Bronchial epithelial cell (primary cell): ENCODE data around the gene ANTXRL. TPM values are rescaled to one million over a fixed set of nuclear protein-coding genes. Genes with fewer than 3 reads are reported as not detected.
A peak's percentile ranks its signal among the peaks of the same experiment; 100 is the strongest.

ENCODE experiments used
- DNase-seq: peaks from one replicate; pipeline ENCODE4 v3.0.0-alpha.2; 2010; ENCODE audit warnings: low read depth
- FAIRE-seq: peaks from 2 replicates; lab custom pipeline; 2011; peaks lifted over from hg19 to GRCh38; lab: Jason Lieb, UNC
- H3K27me3 ChIP-seq: 2 replicates; pipeline ENCODE4 v1.5.1; 2011; ENCODE audit warnings: low read length; ENCODE audit not compliant: control insufficient read depth, insufficient read depth
- H3K36me3 ChIP-seq: 2 replicates; pipeline ENCODE4 v1.5.1; 2011; ENCODE audit warnings: low read length; ENCODE audit not compliant: control insufficient read depth, insufficient read depth
- H3K4me3 ChIP-seq: 2 replicates; pipeline ENCODE4 v1.5.1; 2011; ENCODE audit warnings: mild to moderate bottlenecking, low read depth, low read length, control low read depth
- CTCF ChIP-seq: IDR thresholded peaks from 2 replicates; pipeline ENCODE4 v1.5.1; 2011; ENCODE audit warnings: mild to moderate bottlenecking, moderate library complexity, low read length, control low read depth, inconsistent platforms; ENCODE audit not compliant: insufficient read depth, severe bottlenecking
- total RNA-seq: library from RNA; depleted of rRNA; stranded (reverse); fragments of >200 nt; gene quantifications from 2 replicates; pipeline ENCODE4 v1.2.1, GENCODE V29; 2014

ANTXRL gene
- total RNA-seq, 1 donor from 2014 or later = not detected

DNA sequence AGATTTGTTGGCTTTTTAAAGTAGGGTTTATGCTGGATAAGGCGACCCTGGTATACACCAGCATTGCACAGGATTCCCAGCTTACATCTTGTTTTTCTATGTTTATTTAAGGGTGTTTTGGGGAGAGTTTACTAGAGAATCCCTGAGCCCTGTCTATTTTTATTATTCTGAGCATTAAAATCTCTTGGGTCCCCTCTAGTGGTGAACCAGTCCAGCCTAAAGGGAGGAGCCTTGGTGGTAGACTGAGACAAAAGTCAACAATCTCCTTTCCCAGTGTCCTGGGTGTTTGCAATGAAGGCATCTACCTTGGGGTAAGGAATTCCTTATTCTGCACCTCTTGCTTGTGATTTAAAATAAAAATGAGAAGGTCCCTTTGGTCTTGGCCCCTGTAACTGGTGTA is 38.2 kb downstream of the ANTXRL start:
- peak; percentile 33 for TF ChIP-seq CTCF
- DNase-seq (peak; percentile 12), FAIRE-seq (no peak)
- Histone ChIP-seq H3K36me3 (no peaks in the 10 kb centered on the region), H3K4me3 (no peak overlapping the region), H3K27me3 (no peaks in the 10 kb centered on the region)

- no peak for FAIRE-seq
- no peaks in the 10 kb centered on the region for H3K36me3 ChIP-seq
- no peak for TF ChIP-seq CTCF
- DNase-seq = peak; percentile 15
- H3K27me3 ChIP-seq = no peaks in the 10 kb centered on the region
- H3K4me3 ChIP-seq = no peak overlapping the region
Observed at GRCh38 chr10:46326066-46326465, 39.3 kb downstream of the ANTXRL start.

GRCh38 chr10:46326971-46327370 is 40.2 kb downstream of the ANTXRL start:
- no peak for TF ChIP-seq CTCF
- no peak for DNase-seq
- H3K36me3 ChIP-seq = no peaks in the 10 kb centered on the region
- H3K27me3 ChIP-seq = no peaks in the 10 kb centered on the region
- H3K4me3 ChIP-seq = no peak overlapping the region
- FAIRE-seq = no peak

DNA sequence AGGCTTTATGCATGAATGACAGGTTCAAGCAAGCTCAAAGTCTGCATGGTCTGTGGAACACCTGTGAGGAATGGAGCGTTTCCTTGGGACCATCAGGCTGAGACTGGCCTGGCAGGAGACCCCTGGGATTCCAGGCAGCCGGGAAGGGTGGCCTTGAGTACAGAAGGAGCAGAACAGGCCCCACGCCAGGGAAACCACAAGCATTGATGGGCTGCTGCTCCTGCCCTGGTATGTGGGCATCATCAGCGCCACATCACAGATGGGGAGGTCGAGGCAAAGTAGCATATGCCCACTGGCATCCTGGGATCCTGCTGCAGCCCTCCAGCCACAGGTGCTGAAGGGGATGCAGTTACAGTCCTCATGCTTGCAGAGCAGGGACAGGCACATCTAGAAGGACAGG is 40.9 kb downstream of the ANTXRL start:
- no peak for TF ChIP-seq CTCF
- Histone ChIP-seq H3K4me3 (no peak overlapping the region), H3K27me3 (no peaks in the 10 kb centered on the region), H3K36me3 (no peaks in the 10 kb centered on the region)
- FAIRE-seq = no peak
- no peak for DNase-seq

GRCh38 chr10:46328853-46329689 is 42.3 kb downstream of the ANTXRL start:
- no peak for FAIRE-seq
- no peaks in the 10 kb centered on the region for H3K27me3 ChIP-seq
- H3K36me3 ChIP-seq = no peaks in the 10 kb centered on the region
- no peak for TF ChIP-seq CTCF
- no peak for DNase-seq
- no peak overlapping the region for H3K4me3 ChIP-seq

- no peaks in the 10 kb centered on the region for H3K27me3 ChIP-seq
- DNase-seq = no peak
- no peak for TF ChIP-seq CTCF
- H3K36me3 ChIP-seq = no peaks in the 10 kb centered on the region
- H3K4me3 ChIP-seq = no peak overlapping the region
- FAIRE-seq = no peak
Observed at GRCh38 chr10:46329690-46330016, 42.9 kb downstream of the ANTXRL start.
